ENCODE results near the gene RPS29. TPM values are rescaled to one million over a fixed set of nuclear protein-coding genes. Genes with fewer than 3 reads are reported as not detected.
A peak's percentile ranks its signal among the peaks of the same experiment; 100 is the strongest.

The RPS29 gene
- total and polyA plus RNA-seq, 2 of the 13 experiments (the other 11 are each of a cell fraction or from before 2014, with no cell fraction given) = 4,303 to 8,215 TPM

- TF ChIP-seq MNT (IDR thresholded peaks at IDR 0.05) (peak; percentile 7; the same call in 1 of the 2 replicates), HMG20B (CRISPR knock-in tag; conservative IDR thresholded peaks at IDR 0.05) (no peak; the same call in 1 of the 2 replicates), TFDP1 (CRISPR knock-in tag; IDR thresholded peaks at IDR 0.05; ENCODE audit: borderline replicate concordance) (no peak; the same call in 1 of the 2 replicates), EED (CRISPR knock-in tag; IDR thresholded peaks at IDR 0.05) (0 out of 2 replicates have a peak, but pooled peaks have one; percentile 44), ZNF160 (CRISPR knock-in tag; IDR thresholded peaks at IDR 0.05) (no peak), ZNF484 (CRISPR knock-in tag; IDR thresholded peaks at IDR 0.05; ENCODE audit: borderline replicate concordance, low read depth) (no peak), ZNF24 (IDR thresholded peaks at IDR 0.05) (no peak), MYNN (CRISPR knock-in tag; IDR thresholded peaks at IDR 0.05; ENCODE audit: low read depth) (0 out of 2 replicates have a peak, but pooled peaks have one; percentile 37), ELF4 (CRISPR knock-in tag; IDR thresholded peaks at IDR 0.05; ENCODE audit: borderline replicate concordance) (peak; percentile 83; the same call in 1 of the 2 replicates), THYN1 (CRISPR knock-in tag; IDR thresholded peaks at IDR 0.05; ENCODE audit: borderline replicate concordance, low read depth) (no peak), KLF16 (CRISPR knock-in tag; IDR thresholded peaks at IDR 0.05) (peak in 1 of 2 experiments; percentile 81; a peak in 2 of 4 replicates), NFYC (CRISPR knock-in tag; IDR thresholded peaks at IDR 0.05) (peak; percentile 97), ZNF563 (CRISPR knock-in tag; IDR thresholded peaks at IDR 0.05) (no peak; the same call in 1 of the 2 replicates), AHDC1 (CRISPR knock-in tag; IDR thresholded peaks at IDR 0.05; ENCODE audit: borderline replicate concordance) (no peak), ZNF703 (CRISPR knock-in tag; IDR thresholded peaks at IDR 0.05; ENCODE audit: borderline replicate concordance) (peak; percentile 84; the same call in 1 of the 2 replicates), ZNF546 (CRISPR knock-in tag; conservative IDR thresholded peaks at IDR 0.05) (peak; percentile 69; the same call in 1 of the 2 replicates), ZNF674 (CRISPR knock-in tag; IDR thresholded peaks at IDR 0.05; ENCODE audit: low read depth) (no peak), ERF (CRISPR knock-in tag; IDR thresholded peaks at IDR 0.05) (peak; percentile 88), ZNF598 (CRISPR knock-in tag; IDR thresholded peaks at IDR 0.05; ENCODE audit: borderline replicate concordance) (0 out of 2 replicates have a peak, but pooled peaks have one; percentile 26), TAF15 (IDR thresholded peaks at IDR 0.05; ENCODE audit: low read depth, low read length, poor library complexity, severe bottlenecking) (no peak)
Observed at GRCh38 chr14:49620182-49621113, 34.3 kb upstream of the RPS29 start, which contains the start of the genes MGAT2 and RPL36AL (continued).
